SK-N-SH (cell line): ENCODE data around the gene ZNF444.

Experiments
- CTCF ChIP-seq: fragments of 200-600 bp; sonication (generic); IDR thresholded peaks from 2 replicates; pipeline ENCODE4 v1.6.1; 2017; ENCODE audit warnings: antibody characterized with exemption, mild to moderate bottlenecking, moderate library complexity
- FOXM1 ChIP-seq: IDR thresholded peaks from 2 replicates; pipeline ENCODE4 v1.4.0; 2012; ENCODE audit warnings: low read depth, mild to moderate bottlenecking
- JUND ChIP-seq: IDR thresholded peaks from 2 replicates; pipeline ENCODE4 v1.4.0; 2012
- SMC3 ChIP-seq: IDR thresholded peaks from 2 replicates; pipeline ENCODE4 v1.6.1; 2012; ENCODE audit warnings: low read depth, low read length, improper control_type of control experiment
- TAF1 ChIP-seq: IDR thresholded peaks from 2 replicates; pipeline ENCODE4 v1.6.1; 2012; ENCODE audit warnings: low read depth, mild to moderate bottlenecking, low read length, moderate library complexity, borderline replicate concordance
- USF2 ChIP-seq: fragments of 150-350 bp; IDR thresholded peaks from 2 replicates; pipeline ENCODE4 v1.6.1; 2017; ENCODE audit warnings: antibody characterized with exemption, low read length, low read depth, borderline replicate concordance
- YY1 ChIP-seq: IDR thresholded peaks from 2 replicates; pipeline ENCODE4 v1.4.0; 2012; ENCODE audit warnings: low read depth, mild to moderate bottlenecking

GRCh38 chr19:56156768-56157167 lies 15.7 kb downstream of the ZNF444 start:
- TF ChIP-seq CTCF (no peak), USF2 (no peak), FOXM1 (no peak), TAF1 (no peak), SMC3 (no peak), JUND (no peak), YY1 (no peak)
